ENCODE data around the gene LRRC8C.

Gene LRRC8C

DNA sequence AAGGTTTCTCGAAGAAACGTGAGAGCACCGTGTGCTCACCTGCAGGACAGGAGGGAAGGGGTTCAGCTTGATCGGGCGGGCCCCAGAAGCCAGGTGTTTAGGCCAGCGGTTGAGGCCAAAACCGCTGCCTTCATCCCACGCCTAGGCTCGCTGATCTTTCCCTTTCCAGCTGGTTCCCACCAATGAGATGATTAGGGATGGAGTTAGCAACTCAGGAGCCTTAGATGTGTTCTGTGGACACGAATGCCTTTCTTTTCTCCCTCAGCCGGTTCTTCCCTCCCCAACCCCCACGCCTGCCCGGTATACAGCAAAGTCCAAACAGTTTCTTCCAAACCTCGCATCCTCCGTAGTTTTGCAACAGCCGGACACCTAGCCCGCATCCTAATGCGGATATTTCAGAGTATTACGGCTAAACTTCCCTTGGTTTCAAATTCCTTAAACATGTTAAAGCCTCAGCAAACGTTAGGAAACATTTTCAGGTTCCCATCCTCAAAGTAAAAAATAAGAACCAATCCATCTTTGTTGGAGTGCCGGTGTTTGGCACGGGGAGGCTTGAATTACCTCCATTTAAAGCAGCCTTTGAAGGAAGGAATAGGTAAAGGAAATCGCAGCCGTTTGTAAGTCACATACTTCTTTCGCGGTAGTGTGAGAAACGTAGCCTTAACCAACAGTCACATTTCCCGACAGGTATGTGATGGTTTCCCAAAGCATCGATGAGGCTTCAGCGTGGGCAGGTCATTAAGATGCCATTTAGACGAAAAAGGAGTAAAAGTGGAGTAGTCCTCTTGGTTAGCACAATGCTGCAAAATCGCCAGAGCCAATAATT is 1.1 kb downstream of the LRRC8C start:
- no peak for DNase-seq (ENCODE audit: low spot score)

DNA sequence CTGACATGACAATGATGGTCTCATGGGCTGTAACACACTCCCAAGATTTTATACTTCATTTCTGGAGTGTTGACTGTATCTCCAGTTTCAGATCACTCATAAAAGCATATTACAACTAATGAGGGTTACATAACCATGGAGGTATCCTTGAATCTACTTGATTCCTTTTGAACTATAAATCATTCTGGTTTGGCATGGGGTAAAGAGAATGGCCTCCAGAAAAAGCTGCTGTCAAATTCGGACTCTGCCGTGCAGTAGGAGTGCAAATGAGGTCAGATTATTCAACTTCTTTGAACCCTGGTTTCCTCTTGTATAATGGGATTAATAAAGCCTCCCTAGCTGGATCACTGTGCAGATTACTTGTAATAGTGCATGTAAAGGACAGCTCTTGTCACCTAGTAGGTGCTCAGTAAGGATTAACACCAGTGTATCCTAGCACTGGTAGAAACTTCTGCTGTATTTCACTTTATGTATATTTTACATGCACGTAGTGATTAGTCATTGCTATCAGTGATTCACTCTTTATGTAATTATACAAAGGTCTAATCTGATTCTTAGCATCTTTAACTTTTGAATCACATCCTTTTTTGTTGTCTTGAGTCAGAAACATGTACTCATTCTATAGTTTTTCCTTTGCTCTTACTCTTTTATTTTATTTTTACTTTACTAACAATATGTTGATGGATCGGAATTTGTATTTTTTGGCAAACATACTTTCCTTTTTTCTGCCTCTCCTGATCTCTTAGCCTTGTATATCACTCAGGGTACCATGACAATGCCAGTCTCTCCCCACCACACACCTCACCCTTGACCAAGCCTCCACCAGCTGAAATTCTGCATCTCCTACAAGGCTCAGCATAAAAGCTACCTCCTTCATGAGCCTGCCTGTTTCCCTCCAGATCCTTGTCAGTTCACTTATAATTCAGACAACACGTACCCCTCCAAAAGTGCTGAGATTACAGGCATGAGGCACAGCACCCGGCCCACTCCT is 3.2 kb downstream of the LRRC8C start:
- DNase-seq (ENCODE audit: low spot score), result no peak

GRCh38 chr1:89637496-89637895 is 4.6 kb downstream of the LRRC8C start:
- DNase-seq (ENCODE audit: low spot score), result no peak

DNA sequence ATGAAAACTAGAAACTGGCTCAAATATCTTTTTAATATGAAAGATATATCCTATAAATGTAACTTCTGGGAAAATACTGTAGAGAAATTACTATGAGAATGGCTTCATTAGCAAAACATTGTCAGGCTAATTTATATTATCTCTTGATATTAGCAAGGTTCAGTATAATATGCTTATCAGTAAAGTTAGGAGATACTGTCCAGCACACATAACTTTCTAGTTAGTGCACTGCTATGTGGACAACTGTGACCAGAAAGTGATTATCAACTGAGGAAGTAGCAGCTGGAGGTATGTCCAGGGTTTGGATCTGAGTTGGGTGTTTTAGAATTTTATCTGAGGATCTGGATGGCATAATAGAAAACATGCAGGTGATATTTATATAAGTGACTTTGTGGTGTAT is 7.5 kb downstream of the LRRC8C start:
- no peak for DNase-seq (ENCODE audit: low spot score)

GRCh38 chr1:89641781-89642180 is 8.9 kb downstream of the LRRC8C start:
- no peak for DNase-seq (ENCODE audit: low spot score)

DNA sequence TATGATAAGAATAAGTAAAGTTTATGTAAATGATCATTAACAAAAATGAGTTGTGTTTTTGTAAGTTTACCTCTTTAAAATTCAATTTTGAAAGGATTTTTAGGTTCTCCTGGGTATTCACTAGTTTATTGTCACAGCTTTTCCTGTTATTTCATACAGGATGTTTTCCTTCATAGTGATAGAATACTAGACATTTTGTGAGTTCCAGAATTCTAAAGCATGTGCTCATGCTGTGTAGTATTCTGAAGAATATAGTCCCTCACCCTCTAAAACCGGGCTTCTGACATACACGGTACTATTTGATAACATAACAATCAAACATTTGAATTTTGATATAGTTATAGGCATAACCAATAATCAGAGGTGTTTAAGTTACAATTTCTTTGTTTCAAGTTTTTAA is 10.7 kb downstream of the LRRC8C start:
- DNase-seq (ENCODE audit: low spot score), result no peak

GRCh38 chr1:89644119-89644814 is 11.3 kb downstream of the LRRC8C start:
- DNase-seq (ENCODE audit: low spot score), result no peak

GRCh38 chr1:89646259-89646658 is 13.3 kb downstream of the LRRC8C start:
- no peak for DNase-seq (ENCODE audit: low spot score)

DNA sequence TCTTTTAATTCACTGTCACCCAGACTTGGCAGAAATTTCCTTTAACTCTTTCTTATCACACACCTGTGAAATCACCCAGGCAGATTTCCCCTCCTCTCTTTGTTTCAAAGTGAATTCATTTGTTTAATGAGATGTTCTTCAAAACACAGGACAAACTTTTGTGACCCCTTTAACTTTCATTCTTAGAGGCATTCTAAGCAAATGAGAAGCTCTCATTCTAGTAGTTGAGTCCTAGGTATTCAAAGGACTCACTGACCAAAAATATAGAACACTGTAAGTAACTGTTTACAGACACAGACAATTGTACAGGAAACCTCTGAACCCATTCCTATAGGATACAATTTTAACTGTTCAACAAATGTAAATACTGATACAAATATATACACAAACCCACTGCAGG is 16.9 kb downstream of the LRRC8C start:
- DNase-seq (ENCODE audit: low spot score), result no peak

DNA sequence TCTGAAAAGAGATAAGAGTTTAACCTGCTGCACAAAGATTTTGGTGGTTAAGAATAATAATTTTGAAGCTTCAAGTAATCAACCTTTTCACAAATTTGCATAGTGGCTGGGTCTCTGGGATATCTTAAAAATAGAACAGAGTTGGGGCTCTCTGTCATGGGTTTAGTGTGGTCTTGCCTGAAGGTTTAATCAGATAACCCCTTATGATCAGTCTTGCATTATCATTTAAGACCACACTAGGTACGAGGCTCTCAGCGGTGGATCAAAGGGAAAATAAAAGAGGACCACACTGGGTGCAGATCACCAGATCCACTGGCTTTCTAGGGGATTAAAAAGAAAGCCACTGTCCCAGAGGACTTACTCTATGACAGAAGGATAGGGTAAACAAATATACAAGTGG is 19.5 kb downstream of the LRRC8C start:
- DNase-seq (ENCODE audit: low spot score), result no peak

- DNase-seq (ENCODE audit: low spot score), result no peak
Observed at GRCh38 chr1:89657886-89658285, 25.0 kb downstream of the LRRC8C start.

GRCh38 chr1:89659322-89660081 is 26.6 kb downstream of the LRRC8C start:
- DNase-seq (ENCODE audit: low spot score), result no peak

GRCh38 chr1:89660224-89661061 is 27.5 kb downstream of the LRRC8C start:
- DNase-seq (ENCODE audit: low spot score), result no peak

DNA sequence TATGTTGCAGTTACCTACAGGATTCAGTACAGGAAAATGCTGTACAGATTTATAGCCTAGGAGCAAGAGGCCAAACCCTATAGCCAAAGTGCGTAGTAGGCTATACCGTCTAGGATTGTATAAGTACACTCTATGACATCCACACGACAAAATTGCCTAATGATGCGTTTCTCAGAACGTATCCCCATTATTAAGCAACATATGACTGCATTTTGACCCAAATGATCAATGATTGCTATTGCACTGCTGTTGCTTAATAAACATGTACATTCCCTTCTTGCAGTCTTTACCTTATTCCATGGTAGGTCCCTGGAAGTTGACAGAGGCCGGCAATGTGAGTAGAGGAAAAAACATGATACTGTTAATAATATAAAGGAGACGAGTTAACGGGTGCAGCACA is 33.0 kb downstream of the LRRC8C start:
- no peak for DNase-seq (ENCODE audit: low spot score)

DNA sequence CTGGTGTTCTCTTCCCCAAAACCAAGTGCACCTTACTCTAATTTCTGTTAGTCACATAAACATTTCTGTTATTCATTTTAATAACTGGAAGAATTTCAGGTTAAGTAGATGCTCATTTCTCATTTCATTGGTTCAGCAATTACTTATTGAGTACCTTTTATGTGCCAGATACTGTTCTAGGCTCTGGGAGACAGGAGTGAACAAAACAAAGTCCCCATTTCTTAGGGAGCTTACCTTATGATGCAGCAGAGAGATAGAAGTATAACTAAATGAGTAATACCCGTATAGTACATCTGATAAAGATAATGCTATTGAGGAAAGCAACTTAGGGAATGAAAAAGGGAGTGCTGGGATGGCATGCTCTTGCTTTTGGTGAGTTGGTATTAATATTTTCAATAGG is 33.7 kb downstream of the LRRC8C start:
- no peak for DNase-seq (ENCODE audit: low spot score)

- DNase-seq (ENCODE audit: low spot score), result no peak
Observed at GRCh38 chr1:89667691-89668090, 34.8 kb downstream of the LRRC8C start.

- DNase-seq (ENCODE audit: low spot score), result no peak
Observed at GRCh38 chr1:89668961-89669360, 36.0 kb downstream of the LRRC8C start.

DNA sequence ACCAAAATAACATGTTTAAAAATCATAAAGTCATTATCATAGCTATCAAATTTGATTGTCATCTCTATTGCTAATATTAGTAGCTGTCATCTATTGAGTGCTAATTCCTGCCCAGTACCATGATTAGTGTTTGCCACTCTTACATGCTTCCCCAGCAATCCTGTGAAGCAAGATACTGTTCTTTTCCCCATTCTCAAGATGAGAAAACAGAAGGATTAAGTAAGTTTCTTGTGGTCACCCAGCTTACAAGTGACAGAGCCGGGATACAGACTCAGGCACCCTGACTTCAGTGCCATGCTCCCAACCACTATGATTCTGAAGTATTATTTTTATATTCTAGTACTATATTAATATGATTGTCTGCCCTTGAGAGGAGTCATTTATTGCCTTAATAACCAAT is 36.5 kb downstream of the LRRC8C start:
- DNase-seq (ENCODE audit: low spot score), result no peak

DNA sequence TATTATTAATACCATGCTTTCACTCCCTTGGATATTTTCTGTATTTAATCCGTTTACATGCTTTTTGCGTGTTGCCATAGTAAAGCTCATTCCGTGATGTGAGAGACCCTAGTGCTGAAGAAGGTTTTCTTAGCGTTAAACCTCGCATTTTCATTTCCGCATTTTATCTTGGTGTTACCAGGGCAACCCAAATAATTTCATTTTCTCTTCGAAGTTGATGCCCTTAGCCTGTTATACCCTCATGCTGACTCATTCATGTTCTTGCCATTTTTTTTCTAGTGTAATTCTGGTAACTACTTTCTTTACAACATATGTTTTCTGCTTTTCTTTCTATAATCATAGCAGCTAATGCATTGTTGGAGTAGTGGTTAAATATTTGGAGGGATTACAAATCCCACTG is 37.2 kb downstream of the LRRC8C start:
- DNase-seq (ENCODE audit: low spot score), result no peak

GRCh38 chr1:89670711-89671110 is 37.8 kb downstream of the LRRC8C start:
- no peak for DNase-seq (ENCODE audit: low spot score)
